HCT116 (cell line): ENCODE results near the gene ITM2C.

Source experiments
- ATF3 ChIP-seq: IDR thresholded peaks from 2 replicates; pipeline ENCODE4 v1.6.1; 2012
- CTCF ChIP-seq, 3 experiments: fragments of 200-600 bp in 1 of 3; sonication (generic) in 1 of 3; IDR thresholded peaks in 2 of 3; conservative IDR thresholded peaks in 1 of 3; 2 replicates each; pipeline ENCODE4 v1.5.1; 2012 to 2017; ENCODE audit warnings: low read depth in 2 of 3, low read length in 2 of 3, antibody characterized with exemption in 1 of 3, borderline replicate concordance in 1 of 3, control low read depth in 1 of 3, mild to moderate bottlenecking in 1 of 3, mixed read lengths in 1 of 3, mixed run types in 1 of 3, moderate library complexity in 1 of 3; ENCODE audit not compliant: insufficient read depth in 1 of 3
- ELF1 ChIP-seq: IDR thresholded peaks from 2 replicates; pipeline ENCODE4 v1.6.1; 2012; ENCODE audit warnings: low read depth, borderline replicate concordance
- EZH2 ChIP-seq: fragments of 200-600 bp; sonication (generic); IDR thresholded peaks from 2 replicates; pipeline ENCODE4 v1.6.1; 2017; ENCODE audit warnings: antibody characterized with exemption, mixed run types
- MAX ChIP-seq: IDR thresholded peaks from 2 replicates; pipeline ENCODE4 v1.6.1; 2012
- POLR2A ChIP-seq: IDR thresholded peaks from 2 replicates; pipeline ENCODE4 v1.7.0; 2011; ENCODE audit warnings: borderline replicate concordance; ENCODE audit not compliant: insufficient read depth, insufficient read length; ENCODE audit errors: extremely low read depth
- POLR2AphosphoS5 ChIP-seq: IDR thresholded peaks from 2 replicates; pipeline ENCODE4 v1.6.1; 2011; ENCODE audit warnings: mild to moderate bottlenecking, low read depth, low read length, moderate library complexity
- RAD21 ChIP-seq: IDR thresholded peaks from 2 replicates; pipeline ENCODE4 v1.6.1; 2012; ENCODE audit warnings: low read depth, mild to moderate bottlenecking
- SRF ChIP-seq: IDR thresholded peaks from 2 replicates; pipeline ENCODE4 v1.6.1; 2012; ENCODE audit warnings: low read depth
- TCF7L2 ChIP-seq: IDR thresholded peaks from 2 replicates; pipeline ENCODE4 v1.7.0; 2011; ENCODE audit warnings: borderline replicate concordance, inconsistent platforms; ENCODE audit not compliant: insufficient read depth, insufficient read length; ENCODE audit errors: extremely low read depth
- YY1 ChIP-seq: IDR thresholded peaks from 2 replicates; pipeline ENCODE4 v1.6.1; 2011; ENCODE audit warnings: low read length, low read depth, moderate library complexity, mild to moderate bottlenecking; ENCODE audit not compliant: insufficient replicate concordance; ENCODE audit errors: extremely low read depth
- ZFX ChIP-seq: fragments of 450-650 bp; IDR thresholded peaks from 2 replicates; pipeline ENCODE4 v1.6.1; 2017
- TF ChIP-seq, protein P1 (sequence below): IDR thresholded peaks from 2 replicates; pipeline ENCODE4 v1.6.1; 2011; ENCODE audit warnings: mild to moderate bottlenecking, low read length, moderate library complexity; ENCODE audit not compliant: insufficient replicate concordance; ENCODE audit errors: extremely low read depth
- TF ChIP-seq, protein P2 (sequence below): IDR thresholded peaks from 2 replicates; pipeline ENCODE4 v1.6.1; 2012; ENCODE audit warnings: low read depth

GRCh38 chr2:230875347-230876315 lies 10.9 kb downstream of the ITM2C start:
- TF ChIP-seq POLR2A (no peak), CTCF (IDR thresholded peaks at IDR 0.05 in 2 of 3, conservative IDR thresholded peaks at IDR 0.05 in 1 of 3; ENCODE audit: borderline replicate concordance in 1 of 3, insufficient read depth in 1 of 3, low read depth in 2 of 3, low read length in 2 of 3) (no peak), RAD21 (no peak), MAX (no peak), EZH2 (no peak), ZFX (no peak), SRF (no peak), YY1 (no peak), ELF1 (no peak), POLR2AphosphoS5 (no peak), TCF7L2 (no peak), ATF3 (no peak)
- TF ChIP-seq, protein P1, sequence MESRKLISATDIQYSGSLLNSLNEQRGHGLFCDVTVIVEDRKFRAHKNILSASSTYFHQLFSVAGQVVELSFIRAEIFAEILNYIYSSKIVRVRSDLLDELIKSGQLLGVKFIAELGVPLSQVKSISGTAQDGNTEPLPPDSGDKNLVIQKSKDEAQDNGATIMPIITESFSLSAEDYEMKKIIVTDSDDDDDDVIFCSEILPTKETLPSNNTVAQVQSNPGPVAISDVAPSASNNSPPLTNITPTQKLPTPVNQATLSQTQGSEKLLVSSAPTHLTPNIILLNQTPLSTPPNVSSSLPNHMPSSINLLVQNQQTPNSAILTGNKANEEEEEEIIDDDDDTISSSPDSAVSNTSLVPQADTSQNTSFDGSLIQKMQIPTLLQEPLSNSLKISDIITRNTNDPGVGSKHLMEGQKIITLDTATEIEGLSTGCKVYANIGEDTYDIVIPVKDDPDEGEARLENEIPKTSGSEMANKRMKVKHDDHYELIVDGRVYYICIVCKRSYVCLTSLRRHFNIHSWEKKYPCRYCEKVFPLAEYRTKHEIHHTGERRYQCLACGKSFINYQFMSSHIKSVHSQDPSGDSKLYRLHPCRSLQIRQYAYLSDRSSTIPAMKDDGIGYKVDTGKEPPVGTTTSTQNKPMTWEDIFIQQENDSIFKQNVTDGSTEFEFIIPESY: no peak
- TF ChIP-seq, protein P2, sequence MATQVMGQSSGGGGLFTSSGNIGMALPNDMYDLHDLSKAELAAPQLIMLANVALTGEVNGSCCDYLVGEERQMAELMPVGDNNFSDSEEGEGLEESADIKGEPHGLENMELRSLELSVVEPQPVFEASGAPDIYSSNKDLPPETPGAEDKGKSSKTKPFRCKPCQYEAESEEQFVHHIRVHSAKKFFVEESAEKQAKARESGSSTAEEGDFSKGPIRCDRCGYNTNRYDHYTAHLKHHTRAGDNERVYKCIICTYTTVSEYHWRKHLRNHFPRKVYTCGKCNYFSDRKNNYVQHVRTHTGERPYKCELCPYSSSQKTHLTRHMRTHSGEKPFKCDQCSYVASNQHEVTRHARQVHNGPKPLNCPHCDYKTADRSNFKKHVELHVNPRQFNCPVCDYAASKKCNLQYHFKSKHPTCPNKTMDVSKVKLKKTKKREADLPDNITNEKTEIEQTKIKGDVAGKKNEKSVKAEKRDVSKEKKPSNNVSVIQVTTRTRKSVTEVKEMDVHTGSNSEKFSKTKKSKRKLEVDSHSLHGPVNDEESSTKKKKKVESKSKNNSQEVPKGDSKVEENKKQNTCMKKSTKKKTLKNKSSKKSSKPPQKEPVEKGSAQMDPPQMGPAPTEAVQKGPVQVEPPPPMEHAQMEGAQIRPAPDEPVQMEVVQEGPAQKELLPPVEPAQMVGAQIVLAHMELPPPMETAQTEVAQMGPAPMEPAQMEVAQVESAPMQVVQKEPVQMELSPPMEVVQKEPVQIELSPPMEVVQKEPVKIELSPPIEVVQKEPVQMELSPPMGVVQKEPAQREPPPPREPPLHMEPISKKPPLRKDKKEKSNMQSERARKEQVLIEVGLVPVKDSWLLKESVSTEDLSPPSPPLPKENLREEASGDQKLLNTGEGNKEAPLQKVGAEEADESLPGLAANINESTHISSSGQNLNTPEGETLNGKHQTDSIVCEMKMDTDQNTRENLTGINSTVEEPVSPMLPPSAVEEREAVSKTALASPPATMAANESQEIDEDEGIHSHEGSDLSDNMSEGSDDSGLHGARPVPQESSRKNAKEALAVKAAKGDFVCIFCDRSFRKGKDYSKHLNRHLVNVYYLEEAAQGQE: no peak
